Left cardiac atrium (tissue), 4 donors: ENCODE results near the gene VIL1. TPM values are rescaled to one million over a fixed set of nuclear protein-coding genes. Genes with fewer than 3 reads are reported as not detected.

Source experiments
- ATAC-seq, 2 donors: fragments of 200-7000 bp; cut with Tn5 transposase; one replicate each; pipeline ENCODE4 v1.9.1; 2020; ENCODE audit warnings: mild to moderate bottlenecking in 2 of 2, moderate library complexity in 2 of 2
- DNase-seq: peaks from one replicate; pipeline ENCODE4 v3.0.0-alpha.2; 2020
- intact Hi-C, 2 donors: fragments of 100-400 bp; cut with DNase I; formaldehyde crosslinking; loops; one replicate each; pipeline versions ENCODE4 v1.14.1 to v1.15.1; 2022 to 2023
- total RNA-seq, 2 donors: library from RNA; stranded (reverse); fragmentation: NEBNext Ultra II Directional; extraction: Animal tissue kit (Norgen Biotek cat#: 25700); gene quantifications; one replicate each; pipeline ENCODE4 v1.2.1, GENCODE V29; 2021
- donor health status: DM: no; HTN: yes; CAD: no.
- donor health status: DM: no; HTN: yes; CAD: no; lungs with severe emphysema.
- donor health status: DM: yes; HTN: yes; CAD: no.
- donor health status: Dilated cardiomyopathy.

VIL1 gene
- total RNA-seq, 2 donors from 2014 or later = not detected

DNA sequence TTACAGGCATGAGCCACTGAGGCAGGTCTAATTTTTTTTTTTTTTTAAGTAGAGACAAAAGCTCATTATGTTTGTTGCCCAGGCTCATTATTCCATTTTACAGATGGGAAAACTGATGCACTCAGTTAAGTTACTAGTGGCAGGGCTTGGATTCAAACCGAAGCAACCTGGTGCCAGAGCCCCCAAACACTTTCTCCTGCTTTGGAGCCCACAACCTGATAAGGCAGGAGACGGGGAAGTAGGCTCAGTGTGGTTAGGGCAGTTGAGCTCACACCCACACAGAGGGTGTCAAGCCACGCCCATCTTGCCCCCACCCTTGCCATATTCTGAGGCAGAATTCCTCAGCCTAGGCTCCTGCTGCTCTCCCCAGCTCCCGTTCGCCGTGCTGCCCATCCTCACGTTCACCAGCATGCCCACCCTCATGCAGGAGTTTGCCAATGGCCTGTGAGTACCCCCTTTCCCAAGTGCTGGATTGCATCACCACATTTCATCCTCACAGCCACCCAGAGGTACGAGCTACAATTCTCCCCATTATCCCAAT, 25.1 kb upstream of the VIL1 start:
- DNase-seq (peak; percentile 35), ATAC-seq (no peak)
- intact Hi-C loops = loop anchor here in 1 of 2 donors (10.0 kb wide), 1 partner anchor 99 kb away; the partner anchor contains the start of gene TMBIM1

- ATAC-seq (no peak), DNase-seq (no peak)
- intact Hi-C loops = loop anchor here in 1 of 2 donors (10.0 kb wide), 1 partner anchor 100 kb away; the partner anchor contains the start of gene TMBIM1
Measured at GRCh38 chr2:218394298-218395089, 24.4 kb upstream of the VIL1 start.

GRCh38 chr2:218395090-218395444, 23.9 kb upstream of the VIL1 start:
- DNase-seq = no peak
- intact Hi-C loops = loop anchor here in 1 of 2 donors (10.0 kb wide), 1 partner anchor 100 kb away; the partner anchor contains the start of gene TMBIM1
- no peak for ATAC-seq

- peak; percentile 27 for DNase-seq
- intact Hi-C loops = loop anchor here in 1 of 2 donors (10.0 kb wide), 1 partner anchor 101 kb away; the partner anchor contains the start of gene TMBIM1
- ATAC-seq = no peak
Measured at GRCh38 chr2:218395456-218395825, 23.5 kb upstream of the VIL1 start.

GRCh38 chr2:218395826-218396687, 22.9 kb upstream of the VIL1 start:
- DNase-seq (peak; percentile 94), ATAC-seq (peak; percentile 66 to 71)
- intact Hi-C loops = loop anchor here (2.0 to 10.0 kb wide), 2 partner anchors 101 to 103 kb away; partner anchors contain the start of gene TMBIM1 (in 2 of the 2)

DNA sequence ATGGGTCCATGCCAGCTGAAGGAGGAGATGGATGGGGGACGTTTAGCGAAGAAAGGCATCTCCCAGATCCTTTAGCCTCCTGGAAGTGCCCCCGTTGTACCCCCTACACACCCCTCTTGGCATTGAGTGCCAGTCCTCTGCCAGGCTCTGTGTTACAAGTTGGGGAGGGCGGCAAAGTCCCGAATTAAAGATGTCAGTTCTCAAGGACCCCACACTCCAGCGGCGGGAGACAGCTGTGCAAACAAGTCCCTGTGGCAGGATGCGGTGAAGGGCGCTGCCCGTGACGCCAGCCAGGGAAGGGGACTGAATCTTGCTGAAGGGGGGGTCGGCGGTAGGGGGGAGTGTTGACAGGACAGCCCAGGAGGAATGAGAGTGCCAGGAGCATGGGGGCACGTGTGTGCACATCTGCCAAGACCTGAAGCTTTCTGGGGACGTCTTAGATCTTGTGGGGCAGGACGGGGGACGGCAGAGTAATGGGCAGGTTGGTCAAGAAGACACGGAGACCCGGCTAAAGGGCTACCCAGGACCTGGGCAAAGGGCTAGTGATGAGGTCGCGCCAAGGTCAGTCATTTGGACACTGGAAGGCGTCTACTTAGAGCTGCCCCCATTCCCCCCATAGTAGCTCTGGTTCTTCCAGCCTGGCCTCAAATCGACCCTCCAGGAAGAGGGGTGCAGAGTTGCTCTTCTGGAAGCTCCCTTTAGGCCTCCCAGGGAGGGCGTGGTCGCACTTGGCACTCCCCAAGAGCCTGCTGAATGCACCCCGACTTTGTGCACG, 22.0 kb upstream of the VIL1 start:
- intact Hi-C loops = loop anchor here (2.0 to 10.0 kb wide), 2 partner anchors 102 to 104 kb away; partner anchors contain the start of gene TMBIM1 (in 2 of the 2)
- peak; percentile 8 to 11 for ATAC-seq
- peak; percentile 84 for DNase-seq

GRCh38 chr2:218397463-218397819, 21.5 kb upstream of the VIL1 start:
- intact Hi-C loops = loop anchor here (2.0 to 10.0 kb wide), 2 partner anchors 103 to 105 kb away; partner anchors contain the start of gene TMBIM1 (in 2 of the 2)
- ATAC-seq (no peak), DNase-seq (no peak)

DNA sequence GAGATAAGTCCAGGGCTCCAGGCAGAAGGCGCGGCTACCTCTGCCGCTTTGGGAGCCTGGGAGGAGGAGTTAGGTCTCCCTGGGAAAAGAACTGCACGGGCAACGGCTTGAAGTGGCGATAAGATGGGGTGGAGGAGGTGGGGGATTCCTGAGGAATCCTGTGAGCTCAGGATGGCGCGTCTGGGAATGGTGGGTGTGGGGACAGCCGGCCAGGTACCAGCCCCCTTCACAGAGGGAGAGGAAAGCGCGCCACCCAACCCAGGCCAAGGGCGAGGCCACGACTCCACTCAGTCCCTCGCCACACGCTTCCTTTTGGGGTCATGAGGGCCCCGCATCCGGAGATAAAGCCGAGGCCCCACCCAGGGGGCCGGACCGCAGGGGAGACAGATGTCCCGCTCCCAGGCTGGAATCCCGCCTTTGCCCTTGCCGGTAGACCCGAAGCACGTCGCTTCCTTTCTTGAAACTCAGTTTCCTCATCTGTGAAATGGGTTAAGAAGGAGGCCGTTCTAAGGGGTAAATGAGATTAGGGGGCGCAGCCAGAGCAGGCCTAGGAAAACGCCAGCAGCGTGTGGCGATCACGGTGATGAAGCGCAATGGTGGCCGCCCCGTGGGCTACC, 21.0 kb upstream of the VIL1 start:
- intact Hi-C loops = loop anchor here (2.0 to 10.0 kb wide), 2 partner anchors 103 to 105 kb away; partner anchors contain the start of gene TMBIM1 (in 2 of the 2)

DNA sequence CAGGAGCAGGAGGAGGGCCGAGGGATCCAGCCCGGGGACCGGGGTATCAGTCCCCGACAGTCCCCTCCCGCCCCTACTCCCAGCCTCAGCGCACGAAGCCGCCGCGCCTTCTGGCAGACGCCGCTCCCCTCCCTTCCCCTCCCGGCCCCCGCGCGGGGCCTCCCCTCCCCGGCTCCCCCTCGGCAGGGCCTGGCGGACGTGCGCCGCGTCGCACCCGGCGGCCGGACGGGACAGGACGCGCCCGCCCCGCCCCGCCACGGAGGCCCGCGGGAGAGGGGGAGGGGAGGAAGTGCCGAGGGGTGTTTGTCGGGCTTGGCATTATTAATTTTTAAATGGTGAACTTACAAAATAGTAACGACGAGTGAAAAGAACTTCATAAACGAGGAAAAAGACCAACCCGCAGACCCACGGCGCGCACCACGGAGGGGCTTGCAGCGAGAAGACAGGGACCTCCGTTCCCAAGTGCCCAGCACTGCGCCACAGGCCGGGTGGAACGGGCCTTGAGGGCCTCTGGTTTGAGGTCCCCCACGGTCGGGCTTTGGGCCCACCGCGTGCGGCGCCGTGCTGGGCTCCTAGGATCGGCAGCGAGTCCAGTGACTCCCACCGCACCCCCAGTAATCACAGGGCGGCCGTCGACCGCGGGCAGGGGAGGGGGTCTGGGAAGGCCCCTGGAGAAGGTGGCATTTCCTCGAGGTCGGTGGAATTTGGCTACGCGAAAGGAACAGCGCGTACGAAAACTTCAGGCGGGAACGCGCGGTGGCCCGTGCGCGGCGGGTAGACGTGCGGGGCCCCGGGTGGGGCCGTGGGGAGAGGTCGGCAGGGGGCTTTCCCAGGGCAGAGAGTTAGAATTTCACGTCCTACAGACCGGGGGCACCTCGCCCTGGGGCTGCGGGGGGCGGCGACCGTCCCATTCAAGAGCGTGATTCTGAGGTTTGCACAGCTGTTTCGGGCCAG, 20.2 kb upstream of the VIL1 start:
- intact Hi-C loops = loop anchor here in 1 of 2 donors (10.0 kb wide), 1 partner anchor 104 kb away; the partner anchor contains the start of gene TMBIM1

More for the DNA sequence above, 21.0 kb upstream of the VIL1 start:
- ATAC-seq = peak; percentile 12 to 21
- DNase-seq = peak; percentile 88

DNA sequence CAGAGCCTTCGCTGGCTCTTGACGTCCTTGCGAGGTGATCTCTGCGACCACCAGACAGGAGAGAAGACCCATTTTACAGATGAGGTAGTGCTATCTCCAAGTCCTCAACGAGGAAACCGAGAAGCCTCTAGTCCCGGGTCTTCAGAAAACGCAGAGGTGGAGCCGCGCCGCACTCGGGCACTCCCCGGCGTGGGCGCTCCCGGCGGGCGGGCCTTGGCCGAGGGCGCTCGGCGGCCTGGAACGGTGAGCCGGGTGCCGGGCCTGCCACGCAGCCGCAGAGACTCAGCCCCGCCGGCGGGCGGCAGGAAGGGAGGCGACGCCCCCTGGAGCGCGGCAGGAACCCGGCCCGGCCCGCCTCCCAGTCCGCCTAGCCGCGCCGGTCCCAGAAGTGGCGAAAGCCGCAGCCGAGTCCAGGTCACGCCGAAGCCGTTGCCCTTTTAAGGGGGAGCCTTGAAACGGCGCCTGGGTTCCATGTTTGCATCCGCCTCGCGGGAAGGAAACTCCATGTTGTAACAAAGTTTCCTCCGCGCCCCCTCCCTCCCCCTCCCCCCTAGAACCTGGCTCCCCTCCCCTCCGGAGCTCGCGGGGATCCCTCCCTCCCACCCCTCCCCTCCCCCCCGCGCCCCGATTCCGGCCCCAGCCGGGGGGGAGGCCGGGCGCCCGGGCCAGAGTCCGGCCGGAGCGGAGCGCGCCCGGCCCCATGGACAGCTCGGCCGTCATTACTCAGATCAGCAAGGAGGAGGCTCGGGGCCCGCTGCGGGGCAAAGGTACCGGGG, 19.3 kb upstream of the VIL1 start, which contains the start of gene CTDSP1:
Gene CTDSP1, plus strand, starts transcription at position 478 of the 776 bp plus-strand sequence. Its CDS starts 223 bp downstream, at position 701.
- ATAC-seq (peak; percentile 64 to 69), DNase-seq (peak; percentile 98)
- intact Hi-C loops = loop anchor here in 1 of 2 donors (10.0 kb wide), 1 partner anchor 105 kb away; the partner anchor contains the start of gene TMBIM1

More for the DNA sequence above, 20.2 kb upstream of the VIL1 start:
- DNase-seq = peak; percentile 87
- peak; percentile 52 to 58 for ATAC-seq

DNA sequence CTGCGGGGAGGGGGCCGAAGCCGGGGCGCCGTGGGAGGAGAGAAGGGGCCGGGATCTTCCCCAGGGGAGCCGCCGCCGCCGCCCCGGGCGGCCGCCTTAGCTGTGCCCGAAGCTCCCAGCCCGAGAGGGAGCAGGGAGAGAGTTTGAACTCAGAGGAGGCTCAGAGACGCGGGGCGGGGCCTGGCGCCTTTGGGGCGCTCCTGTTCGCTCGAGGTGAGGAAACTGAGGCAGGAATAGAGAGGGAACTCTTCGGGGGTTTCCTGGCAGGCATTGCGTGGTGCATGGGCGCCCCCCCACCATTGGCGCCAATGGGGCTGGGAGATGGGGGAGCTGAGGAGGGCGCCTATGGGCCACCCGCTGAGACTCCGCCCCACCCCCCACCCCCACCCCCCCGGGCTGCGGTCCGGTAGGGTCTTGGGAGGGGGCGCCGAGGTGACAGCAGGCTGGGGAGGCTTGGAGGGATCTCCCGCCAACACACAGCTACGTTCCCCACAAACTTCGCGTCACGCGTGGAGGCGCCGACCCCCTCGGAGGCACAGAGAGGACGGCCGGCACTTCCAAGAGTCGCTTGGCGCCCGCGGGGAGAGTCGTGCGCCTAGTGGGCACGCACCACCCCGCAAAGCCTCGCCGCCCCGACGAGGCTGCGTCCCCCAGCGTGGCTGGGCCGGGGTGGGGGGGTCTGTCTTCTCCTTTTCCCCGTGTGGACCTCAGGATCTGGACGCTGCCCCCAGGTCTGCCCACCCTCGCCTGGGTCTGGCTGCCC, 18.6 kb upstream of the VIL1 start:
- ATAC-seq (peak in 1 of 2 donors; percentile 0), DNase-seq (peak; percentile 60)
- intact Hi-C loops = no loop called here

DNA sequence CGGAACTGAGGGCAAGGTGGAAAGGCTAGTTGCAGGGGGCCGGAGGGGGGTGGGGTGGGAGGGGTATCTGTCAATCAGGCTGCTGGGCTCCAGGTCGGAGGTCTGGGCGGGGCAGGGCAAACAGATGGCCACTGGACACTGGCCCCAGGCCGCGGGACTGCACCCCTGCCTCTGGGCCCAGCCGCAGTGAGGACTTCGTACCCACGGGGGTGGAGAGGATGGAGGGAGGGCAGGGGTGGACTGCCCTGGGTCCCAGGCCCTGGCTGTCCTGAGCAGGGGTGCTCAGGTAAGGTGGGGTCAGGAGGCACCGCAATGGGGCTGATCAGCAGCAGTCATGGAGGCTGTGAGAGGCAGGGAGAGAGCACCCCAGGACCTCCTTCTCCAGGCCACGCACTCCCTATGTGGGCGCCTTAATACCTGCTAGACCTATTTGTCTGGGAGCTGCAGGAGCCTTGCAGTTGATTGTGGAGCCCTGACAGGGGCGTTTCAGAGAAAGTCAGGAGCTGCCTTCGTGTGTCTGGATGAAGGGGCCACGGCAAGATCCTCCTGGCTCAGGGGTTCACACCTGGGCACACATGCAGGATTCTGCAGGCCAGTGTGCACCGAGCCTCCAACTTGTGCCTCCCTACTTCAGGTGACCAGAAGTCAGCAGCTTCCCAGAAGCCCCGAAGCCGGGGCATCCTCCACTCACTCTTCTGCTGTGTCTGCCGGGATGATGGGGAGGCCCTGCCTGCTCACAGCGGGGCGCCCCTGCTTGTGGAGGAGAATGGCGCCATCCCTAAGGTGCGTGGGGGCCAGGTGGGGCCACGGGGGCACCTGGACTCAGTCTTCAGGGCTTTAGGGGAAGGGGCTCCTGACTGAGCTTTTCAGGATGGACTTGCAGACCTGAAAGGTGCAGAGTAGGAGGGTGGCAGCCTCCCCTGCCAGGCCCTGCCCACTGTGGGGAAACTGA, 17.7 kb upstream of the VIL1 start:
- intact Hi-C loops = no loop called here
- ATAC-seq = no peak
- DNase-seq = peak; percentile 36

DNA sequence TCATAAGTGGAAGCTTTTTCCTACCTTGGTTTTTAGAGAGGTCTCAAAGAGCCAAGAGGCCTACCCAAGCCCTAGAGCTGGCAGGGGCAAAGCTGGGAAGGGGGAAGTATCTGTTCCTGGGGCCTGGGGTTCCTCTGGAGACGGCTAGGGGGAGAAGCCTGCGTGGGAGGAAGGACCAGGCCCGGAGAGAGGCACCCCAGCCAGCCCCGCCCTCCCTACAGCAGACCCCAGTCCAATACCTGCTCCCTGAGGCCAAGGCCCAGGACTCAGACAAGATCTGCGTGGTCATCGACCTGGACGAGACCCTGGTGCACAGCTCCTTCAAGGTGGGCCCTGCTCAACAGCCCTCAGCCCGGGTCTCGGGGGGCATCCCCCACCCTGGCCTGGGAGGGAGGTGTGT, 17.0 kb upstream of the VIL1 start:
- ATAC-seq = no peak
- intact Hi-C loops = no loop called here
- peak; percentile 26 for DNase-seq

- intact Hi-C loops = no loop called here
- ATAC-seq (no peak), DNase-seq (peak; percentile 25)
Measured at GRCh38 chr2:218402491-218402901, 16.4 kb upstream of the VIL1 start.
